ENCODE measurements around the gene ZBTB7B. TPM values are rescaled to one million over a fixed set of nuclear protein-coding genes. Genes with fewer than 3 reads are reported as not detected.
A peak's percentile ranks its signal among the peaks of the same experiment; 100 is the strongest.

ZBTB7B gene
- polyA plus RNA-seq, 3 donors from 2014 or later: 0.96 to 3.3 (median 1.8) TPM

DNA sequence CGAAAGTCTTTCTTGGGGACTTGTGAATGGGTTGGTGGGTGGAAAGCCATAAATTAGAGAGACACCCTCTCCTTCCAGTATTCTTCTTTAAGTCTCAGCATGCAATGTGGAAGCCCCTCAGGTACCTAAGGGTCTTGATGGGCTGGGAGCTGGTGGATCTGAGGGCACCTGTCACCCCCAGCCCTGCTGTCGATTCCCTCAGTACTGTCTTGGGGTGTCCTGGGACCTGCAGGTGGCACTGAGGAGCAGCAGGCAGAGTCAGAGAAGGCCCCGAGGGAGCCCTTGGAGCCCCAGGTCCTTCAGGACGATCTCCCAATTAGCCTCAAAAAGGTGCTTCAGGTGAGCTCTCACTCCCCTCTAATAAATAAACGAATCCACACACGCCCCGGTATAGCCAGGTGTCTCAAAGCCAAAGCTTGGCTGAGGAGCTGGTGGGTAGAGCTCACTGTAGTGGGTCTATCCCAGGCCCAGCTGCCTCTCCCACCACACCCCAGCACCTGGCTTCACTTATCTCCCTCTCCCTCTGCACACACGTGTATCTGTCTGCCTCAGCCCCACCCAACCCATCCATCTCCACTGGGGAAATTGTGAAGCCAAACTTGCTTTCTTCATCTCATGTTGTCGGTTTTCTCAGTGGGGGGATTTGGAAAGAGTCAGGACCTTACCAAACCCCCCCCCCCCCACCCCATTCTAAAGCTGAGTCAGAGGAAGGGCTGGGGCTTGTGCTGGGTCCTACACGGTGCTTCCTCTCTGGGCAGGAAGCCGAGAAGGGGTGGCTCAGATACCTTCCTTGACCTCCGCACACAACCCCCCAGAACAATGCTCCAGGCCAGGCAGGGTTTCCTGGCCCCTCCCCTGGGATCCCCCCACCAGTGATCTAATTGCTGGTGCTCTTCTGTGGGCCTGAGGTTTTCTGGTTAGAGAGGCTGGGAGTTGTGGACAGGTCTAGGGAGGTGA is 50.1 kb downstream of the ZBTB7B start:
- Mint-ChIP-seq H3K9me3 (no peaks in the 10 kb centered on the region), H3K36me3 (peaks cover 0 to 8% (median 0%) of the 10 kb centered on the region in 3 donors), H3K4me1 (peaks cover 24 to 28% of the 10 kb centered on the region in 2 donors), H3K27ac (peak overlapping the region in 3 of 6 donors; percentile 48 to 76 (median 71)), H3K27me3 (ENCODE audit: low read depth in 3 of 3) (peaks cover 0 to 1% (median 1%) of the 10 kb centered on the region in 3 donors), H3K4me3 (peak overlapping the region; percentile 79 to 87 (median 84))
- no peak for DNase-seq

GRCh38 chr1:155053531-155054105 is 51.0 kb downstream of the ZBTB7B start:
- Mint-ChIP-seq H3K9me3 (no peaks in the 10 kb centered on the region), H3K4me3 (peak overlapping the region in 3 of 5 donors; percentile 50 to 86 (median 63)), H3K27ac (peak overlapping the region in 1 of 6 donors; percentile 48), H3K27me3 (ENCODE audit: low read depth in 3 of 3) (peaks cover 0 to 1% (median 0%) of the 10 kb centered on the region in 3 donors), H3K4me1 (peaks cover 24 to 28% of the 10 kb centered on the region in 2 donors), H3K36me3 (peaks cover 0 to 8% (median 0%) of the 10 kb centered on the region in 3 donors)
- no peak for DNase-seq

- H3K27ac Mint-ChIP-seq: no peak overlapping the region
- H3K27me3 Mint-ChIP-seq (ENCODE audit: low read depth in 3 of 3): peaks cover 0 to 8% (median 2%) of the 10 kb centered on the region in 3 donors
- peaks cover 0 to 13% (median 0%) of the 10 kb centered on the region in 3 donors for H3K36me3 Mint-ChIP-seq
- no peak overlapping the region for H3K4me3 Mint-ChIP-seq
- H3K9me3 Mint-ChIP-seq: no peaks in the 10 kb centered on the region
- DNase-seq: no peak
- H3K4me1 Mint-ChIP-seq: peaks cover 19 to 21% of the 10 kb centered on the region in 2 donors
Observed at GRCh38 chr1:155057104-155057503, 54.5 kb downstream of the ZBTB7B start.

GRCh38 chr1:155057788-155058211 is 55.2 kb downstream of the ZBTB7B start:
- Mint-ChIP-seq H3K9me3 (no peaks in the 10 kb centered on the region), H3K27me3 (ENCODE audit: low read depth in 3 of 3) (peaks cover 0 to 8% (median 4%) of the 10 kb centered on the region in 3 donors), H3K36me3 (peaks cover 0 to 13% (median 0%) of the 10 kb centered on the region in 3 donors), H3K4me3 (no peak overlapping the region), H3K4me1 (peaks cover 17 to 19% of the 10 kb centered on the region in 2 donors), H3K27ac (no peak overlapping the region)
- DNase-seq: no peak

DNA sequence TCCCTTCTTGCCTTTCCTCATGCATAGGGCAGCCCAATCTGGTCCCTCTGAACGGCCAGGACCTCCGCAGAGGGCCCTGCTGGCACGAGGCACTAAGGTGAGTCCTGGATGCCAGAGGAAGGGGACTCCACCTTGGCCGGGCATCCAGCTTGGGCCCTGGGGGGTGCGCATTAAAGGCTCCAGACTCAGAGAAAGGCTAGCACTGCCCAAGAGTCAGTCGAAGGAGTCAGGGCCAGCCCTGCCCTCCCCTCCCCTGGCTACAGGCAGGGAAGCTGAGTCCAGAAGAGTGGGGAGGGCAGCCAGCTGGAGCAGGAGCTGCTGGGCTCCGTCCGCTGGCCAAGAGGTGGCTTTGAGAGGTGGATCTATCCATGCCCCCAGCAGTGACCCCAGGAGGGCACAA is 58.1 kb downstream of the ZBTB7B start:
- Mint-ChIP-seq H3K9me3 (no peaks in the 10 kb centered on the region), H3K4me3 (no peak overlapping the region), H3K4me1 (peaks cover 27 to 33% of the 10 kb centered on the region in 2 donors), H3K36me3 (peaks cover 0 to 13% (median 0%) of the 10 kb centered on the region in 3 donors), H3K27me3 (ENCODE audit: low read depth in 3 of 3) (peaks cover 2 to 10% (median 4%) of the 10 kb centered on the region in 3 donors), H3K27ac (no peak overlapping the region)
- DNase-seq: no peak

DNA sequence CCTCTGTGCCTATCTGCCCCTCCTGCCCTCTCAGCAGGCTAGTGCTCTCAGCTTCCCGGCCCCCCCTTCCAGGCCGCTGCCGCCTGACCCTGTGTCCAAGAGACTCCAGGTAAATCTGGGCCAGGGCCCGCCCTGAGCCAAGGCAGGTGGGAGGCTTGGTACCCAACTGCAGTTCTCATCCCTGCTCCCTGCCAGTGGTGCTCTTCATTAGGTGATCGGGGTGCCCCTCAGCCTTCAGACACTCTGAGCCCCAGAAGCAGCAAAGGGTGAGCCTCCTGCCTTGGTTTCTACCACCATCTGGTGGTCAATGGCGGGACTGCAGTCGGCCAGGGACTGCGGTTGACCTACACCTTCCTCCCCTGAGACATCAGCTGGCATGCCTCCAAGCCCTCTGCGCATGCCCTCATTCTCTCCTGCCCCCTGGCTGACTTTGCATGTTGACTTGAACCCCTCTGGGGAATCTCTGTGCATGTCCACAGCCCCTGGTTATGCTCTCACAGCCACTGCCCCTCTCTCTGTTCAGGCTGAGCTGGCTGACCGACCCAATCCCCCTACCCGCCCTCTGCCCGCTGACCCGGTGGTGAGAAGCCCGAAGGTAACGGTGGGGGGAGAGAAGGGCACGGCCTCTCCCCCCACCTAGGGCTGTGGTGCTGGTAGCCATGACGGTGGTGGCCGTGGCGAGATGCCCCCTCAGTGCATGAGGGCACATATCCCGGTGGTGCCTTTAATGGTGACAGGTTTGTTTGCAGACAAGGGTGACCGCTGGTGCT is 59.0 kb downstream of the ZBTB7B start:
- Mint-ChIP-seq H3K36me3 (peaks cover 0 to 6% (median 0%) of the 10 kb centered on the region in 3 donors), H3K27me3 (ENCODE audit: low read depth in 3 of 3) (peaks cover 2 to 10% (median 4%) of the 10 kb centered on the region in 3 donors), H3K4me3 (peak overlapping the region in 4 of 5 donors; percentile 60 to 69 (median 62)), H3K9me3 (no peaks in the 10 kb centered on the region), H3K27ac (peak overlapping the region in 3 of 6 donors; percentile 3 to 37 (median 6)), H3K4me1 (peaks cover 30 to 33% of the 10 kb centered on the region in 2 donors)
- DNase-seq: peak; percentile 85 to 89 (median 86)

DNA sequence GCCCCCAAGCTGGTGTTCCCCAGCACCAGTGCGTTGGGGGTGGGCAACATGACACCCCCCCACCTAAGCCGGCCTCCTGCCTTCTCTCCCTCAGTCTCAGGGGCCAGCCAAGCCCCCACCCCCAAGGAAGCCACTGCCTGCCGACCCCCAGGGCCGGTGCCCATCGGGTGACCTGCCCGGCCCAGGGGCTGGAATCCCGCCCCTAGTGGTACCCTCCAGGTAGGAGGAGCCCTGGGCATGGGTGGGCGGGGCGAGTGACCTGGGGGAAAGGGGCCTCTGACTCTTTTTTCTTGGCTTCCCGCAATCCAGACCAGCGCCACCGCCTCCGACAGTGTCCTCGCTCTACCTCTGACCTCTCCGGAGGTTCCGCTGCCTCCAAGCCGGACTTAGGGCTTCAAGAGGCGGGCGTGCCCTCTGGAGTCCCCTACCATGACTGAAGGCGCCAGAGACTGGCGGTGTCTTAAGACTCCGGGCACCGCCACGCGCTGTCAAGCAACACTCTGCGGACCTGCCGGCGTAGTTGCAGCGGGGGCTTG is 59.6 kb downstream of the ZBTB7B start:
- Mint-ChIP-seq H3K4me3 (peak overlapping the region in 2 of 5 donors; percentile 62 to 91), H3K27ac (no peak overlapping the region), H3K4me1 (peaks cover 30 to 33% of the 10 kb centered on the region in 2 donors), H3K9me3 (peaks cover 0 to under 1% (median 0%) of the 10 kb centered on the region in 6 donors), H3K36me3 (peaks cover 0 to 5% (median 0%) of the 10 kb centered on the region in 3 donors), H3K27me3 (ENCODE audit: low read depth in 3 of 3) (peaks cover 2 to 10% (median 4%) of the 10 kb centered on the region in 3 donors)
- DNase-seq: no peak

DNA sequence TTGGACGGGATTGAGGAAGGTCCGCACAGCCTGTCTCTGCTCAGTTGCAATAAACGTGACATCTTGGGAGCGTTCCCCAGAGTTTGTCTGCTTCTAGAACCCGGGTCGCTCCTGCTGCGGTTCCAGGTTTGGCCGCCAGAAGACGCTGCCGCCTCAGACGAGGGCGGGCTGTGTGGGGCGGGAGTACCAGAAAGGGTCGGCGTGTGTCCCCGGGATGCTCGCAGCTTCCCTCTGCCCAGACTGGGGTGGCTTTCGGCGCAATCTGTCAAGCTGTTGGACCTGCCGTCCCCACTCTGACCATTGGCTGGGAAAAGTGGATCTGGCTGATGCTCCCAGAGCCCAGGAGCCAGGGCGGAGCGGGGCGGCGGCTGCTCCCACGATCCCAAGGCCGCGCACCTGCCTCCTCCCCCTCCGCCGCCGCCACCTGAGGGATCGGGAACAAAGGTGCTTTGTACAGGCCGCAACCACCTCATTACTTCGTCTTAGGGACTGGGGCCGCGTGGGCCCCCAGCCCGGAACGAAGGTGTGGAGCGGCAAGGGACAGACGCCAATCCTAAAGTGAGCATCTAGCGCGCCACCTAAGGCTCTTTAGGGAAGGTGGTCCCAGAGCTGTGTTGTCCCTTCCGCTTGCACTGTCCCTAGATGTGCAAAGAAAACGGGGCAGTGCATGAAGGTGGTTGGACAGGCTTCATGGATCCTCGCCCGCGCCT is 60.3 kb downstream of the ZBTB7B start:
- H3K27me3 Mint-ChIP-seq (ENCODE audit: low read depth in 3 of 3): peaks cover 2 to 10% (median 4%) of the 10 kb centered on the region in 3 donors
- H3K36me3 Mint-ChIP-seq: peaks cover 0 to 5% (median 0%) of the 10 kb centered on the region in 3 donors
- DNase-seq: peak in 1 of 3 donors; percentile 42
- H3K9me3 Mint-ChIP-seq: peaks cover 0 to 1% (median 0%) of the 10 kb centered on the region in 6 donors
- peaks cover 30 to 33% of the 10 kb centered on the region in 2 donors for H3K4me1 Mint-ChIP-seq
- peak overlapping the region in 4 of 6 donors; percentile 50 to 84 (median 80) for H3K27ac Mint-ChIP-seq
- peak overlapping the region; percentile 90 to 96 (median 92) for H3K4me3 Mint-ChIP-seq

DNA sequence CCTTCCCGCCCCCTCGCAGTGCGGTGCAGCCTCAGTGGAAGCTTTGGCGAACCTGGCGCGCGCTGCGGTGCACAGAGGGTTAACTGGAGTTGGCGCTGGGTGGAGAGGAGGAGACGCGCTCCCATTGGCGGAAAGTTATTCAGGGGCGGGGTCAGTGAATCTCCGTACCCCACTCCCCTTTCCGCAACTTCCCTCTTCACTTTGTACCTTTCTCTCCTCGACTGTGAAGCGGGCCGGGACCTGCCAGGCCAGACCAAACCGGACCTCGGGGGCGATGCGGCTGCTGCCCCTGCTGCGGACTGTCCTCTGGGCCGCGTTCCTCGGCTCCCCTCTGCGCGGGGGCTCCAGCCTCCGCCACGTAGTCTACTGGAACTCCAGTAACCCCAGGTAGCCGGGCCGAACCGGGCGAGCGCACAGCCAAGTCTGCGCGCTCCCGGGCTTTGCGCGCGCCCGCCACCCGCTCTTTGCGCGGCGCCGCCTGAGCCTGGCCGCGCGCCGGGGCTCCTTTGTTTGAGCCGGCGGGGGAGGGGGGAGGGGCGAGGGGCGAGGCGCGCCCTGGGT is 61.0 kb downstream of the ZBTB7B start, which contains the start of gene EFNA4:
TSS of gene EFNA4 (plus strand) at position 191 of the 561 bp plus-strand sequence. CDS start at position 275, 84 bp downstream.
- peaks cover 0 to 1% (median 0%) of the 10 kb centered on the region in 6 donors for H3K9me3 Mint-ChIP-seq
- peaks cover 33% of the 10 kb centered on the region in 2 donors for H3K4me1 Mint-ChIP-seq
- peaks cover 2 to 11% (median 4%) of the 10 kb centered on the region in 3 donors for H3K27me3 Mint-ChIP-seq (ENCODE audit: low read depth in 3 of 3)
- peaks cover 0 to 7% (median 3%) of the 10 kb centered on the region in 3 donors for H3K36me3 Mint-ChIP-seq
- H3K4me3 Mint-ChIP-seq: peak within 1 kb of the TSS; percentile 91 to 97 (median 92)
- H3K27ac Mint-ChIP-seq: peak within 1 kb of the TSS; percentile 72 to 87 (median 84)
- DNase-seq: peak; percentile 79 to 81 (median 80)

DNA sequence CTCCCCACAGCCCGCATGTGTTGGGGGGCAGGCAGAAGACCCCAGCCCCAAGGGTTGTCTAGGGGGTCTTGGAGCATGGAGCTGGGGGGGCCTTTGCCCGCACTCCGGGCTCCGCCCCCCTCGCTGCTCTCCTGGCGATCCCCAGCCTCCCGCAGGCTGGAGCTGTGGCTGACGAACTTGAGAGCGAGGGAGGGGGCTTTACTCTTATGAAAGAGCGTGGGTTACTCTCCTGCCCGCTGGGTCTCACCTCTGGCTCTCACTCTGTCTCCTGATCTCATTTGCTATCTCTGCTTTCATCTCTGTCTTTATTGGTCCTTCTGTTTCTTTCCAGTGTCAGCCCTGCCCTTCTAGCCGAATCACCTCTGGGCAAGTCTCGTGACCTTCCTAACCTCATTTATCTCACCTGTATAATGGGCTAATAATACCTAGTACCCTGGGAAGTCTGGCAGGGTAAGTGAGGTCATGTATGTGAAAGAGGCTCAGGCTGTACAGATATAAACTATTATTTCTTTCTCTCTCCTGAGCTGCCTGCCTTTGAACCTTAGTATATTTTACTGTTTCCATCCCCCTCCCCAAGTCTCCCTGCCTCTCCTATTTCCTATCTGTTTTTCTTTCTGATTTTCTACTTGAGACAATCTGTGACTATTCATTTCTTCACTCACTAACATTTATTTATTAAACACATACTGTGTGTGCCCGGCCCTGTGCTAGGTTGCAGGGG is 61.7 kb downstream of the ZBTB7B start:
- DNase-seq: peak in 1 of 3 donors; percentile 41
- Mint-ChIP-seq H3K27ac (peak overlapping the region; percentile 60 to 87 (median 82)), H3K36me3 (peaks cover 0 to 8% (median 3%) of the 10 kb centered on the region in 3 donors), H3K4me3 (peak overlapping the region; percentile 85 to 97 (median 91)), H3K4me1 (peaks cover 33 to 37% of the 10 kb centered on the region in 2 donors), H3K9me3 (peaks cover 0 to 1% (median 0%) of the 10 kb centered on the region in 6 donors), H3K27me3 (ENCODE audit: low read depth in 3 of 3) (peaks cover 2 to 11% (median 4%) of the 10 kb centered on the region in 3 donors)

- peak overlapping the region; percentile 85 to 97 (median 91) for H3K4me3 Mint-ChIP-seq
- H3K27ac Mint-ChIP-seq: peak overlapping the region in 4 of 6 donors; percentile 60 to 87 (median 78)
- peaks cover 2 to 11% (median 4%) of the 10 kb centered on the region in 3 donors for H3K27me3 Mint-ChIP-seq (ENCODE audit: low read depth in 3 of 3)
- H3K36me3 Mint-ChIP-seq: peaks cover 0 to 5% (median 3%) of the 10 kb centered on the region in 3 donors
- peaks cover 0 to 1% (median 0%) of the 10 kb centered on the region in 6 donors for H3K9me3 Mint-ChIP-seq
- H3K4me1 Mint-ChIP-seq: peaks cover 33 to 42% of the 10 kb centered on the region in 2 donors
- DNase-seq: no peak
Observed at GRCh38 chr1:155064832-155065429, 62.3 kb downstream of the ZBTB7B start.
